SK-N-SH (cell line): Measurements from ENCODE around the gene CDK15.

Source experiments
- CHD2 ChIP-seq: fragments of 150-350 bp; IDR thresholded peaks from 2 replicates; pipeline ENCODE4 v1.6.1; 2018; ENCODE audit warnings: low read length; ENCODE audit not compliant: partially characterized antibody
- CTCF ChIP-seq: fragments of 200-600 bp; sonication (generic); IDR thresholded peaks from 2 replicates; pipeline ENCODE4 v1.6.1; 2017; ENCODE audit warnings: antibody characterized with exemption, mild to moderate bottlenecking, moderate library complexity
- EP300 ChIP-seq, 2 experiments: IDR thresholded peaks; 2 replicates each; pipeline versions ENCODE4 v1.4.0 to v1.6.1; 2012; ENCODE audit warnings: borderline replicate concordance in 1 of 2, low read depth in 1 of 2, low read length in 1 of 2
- RAD21 ChIP-seq: IDR thresholded peaks from 2 replicates; pipeline ENCODE4 v1.6.1; 2012; ENCODE audit warnings: mild to moderate bottlenecking, low read length
- TEAD4 ChIP-seq: IDR thresholded peaks from 2 replicates; pipeline ENCODE4 v1.4.0; 2012; ENCODE audit warnings: mild to moderate bottlenecking, borderline replicate concordance; ENCODE audit not compliant: insufficient read depth
- YY1 ChIP-seq: IDR thresholded peaks from 2 replicates; pipeline ENCODE4 v1.4.0; 2012; ENCODE audit warnings: low read depth, mild to moderate bottlenecking
- TF ChIP-seq, protein P1 (sequence below): IDR thresholded peaks from 2 replicates; pipeline ENCODE4 v1.6.1; 2012; ENCODE audit warnings: mild to moderate bottlenecking, low read depth, low read length, moderate library complexity

- TF ChIP-seq CTCF (no peak), YY1 (no peak), RAD21 (no peak), TEAD4 (no peak), EP300 (IDR thresholded peaks at IDR 0.05; ENCODE audit: borderline replicate concordance in 1 of 2, low read depth in 1 of 2, low read length in 1 of 2) (0 out of 4 replicates have a peak, but pooled peaks of 1 of the 2 experiments have one; percentile 23), CHD2 (no peak)
- TF ChIP-seq, protein P1, sequence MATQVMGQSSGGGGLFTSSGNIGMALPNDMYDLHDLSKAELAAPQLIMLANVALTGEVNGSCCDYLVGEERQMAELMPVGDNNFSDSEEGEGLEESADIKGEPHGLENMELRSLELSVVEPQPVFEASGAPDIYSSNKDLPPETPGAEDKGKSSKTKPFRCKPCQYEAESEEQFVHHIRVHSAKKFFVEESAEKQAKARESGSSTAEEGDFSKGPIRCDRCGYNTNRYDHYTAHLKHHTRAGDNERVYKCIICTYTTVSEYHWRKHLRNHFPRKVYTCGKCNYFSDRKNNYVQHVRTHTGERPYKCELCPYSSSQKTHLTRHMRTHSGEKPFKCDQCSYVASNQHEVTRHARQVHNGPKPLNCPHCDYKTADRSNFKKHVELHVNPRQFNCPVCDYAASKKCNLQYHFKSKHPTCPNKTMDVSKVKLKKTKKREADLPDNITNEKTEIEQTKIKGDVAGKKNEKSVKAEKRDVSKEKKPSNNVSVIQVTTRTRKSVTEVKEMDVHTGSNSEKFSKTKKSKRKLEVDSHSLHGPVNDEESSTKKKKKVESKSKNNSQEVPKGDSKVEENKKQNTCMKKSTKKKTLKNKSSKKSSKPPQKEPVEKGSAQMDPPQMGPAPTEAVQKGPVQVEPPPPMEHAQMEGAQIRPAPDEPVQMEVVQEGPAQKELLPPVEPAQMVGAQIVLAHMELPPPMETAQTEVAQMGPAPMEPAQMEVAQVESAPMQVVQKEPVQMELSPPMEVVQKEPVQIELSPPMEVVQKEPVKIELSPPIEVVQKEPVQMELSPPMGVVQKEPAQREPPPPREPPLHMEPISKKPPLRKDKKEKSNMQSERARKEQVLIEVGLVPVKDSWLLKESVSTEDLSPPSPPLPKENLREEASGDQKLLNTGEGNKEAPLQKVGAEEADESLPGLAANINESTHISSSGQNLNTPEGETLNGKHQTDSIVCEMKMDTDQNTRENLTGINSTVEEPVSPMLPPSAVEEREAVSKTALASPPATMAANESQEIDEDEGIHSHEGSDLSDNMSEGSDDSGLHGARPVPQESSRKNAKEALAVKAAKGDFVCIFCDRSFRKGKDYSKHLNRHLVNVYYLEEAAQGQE: no peak
These were observed 36.5 kb upstream of the CDK15 start for GRCh38 chr2:201769666-201770373.
